ENCODE data around the gene ADGRE3. TPM values are rescaled to one million over a fixed set of nuclear protein-coding genes. Genes with fewer than 3 reads are reported as not detected.

Gene ADGRE3
- total RNA-seq, 1 experiment from 2014 or later, result not detected

- no peaks in the 10 kb centered on the region for H3K36me3 Mint-ChIP-seq (ENCODE audit: insufficient read depth, unreplicated experiment)
- DNase-seq, result no peak
- H3K4me3 Mint-ChIP-seq (ENCODE audit: low read depth, unreplicated experiment), result no peak overlapping the region
- CTCF ChIA-PET, result no interaction called here
- no TSS peak for BruUV-seq (replicated peaks)
- intact Hi-C loops (cut with micrococcal nuclease; ENCODE audit: unreplicated experiment), result no loop called here
- TF ChIP-seq CTCF (IDR thresholded peaks at IDR 0.05; ENCODE audit: unreplicated experiment), result no peak
- H3K9me3 Mint-ChIP-seq (ENCODE audit: low read depth, unreplicated experiment), result no peaks in the 10 kb centered on the region
- H3K27ac Mint-ChIP-seq (ENCODE audit: unreplicated experiment), result no peak overlapping the region
- peaks cover 18% of the 10 kb centered on the region for H3K27me3 Mint-ChIP-seq (ENCODE audit: unreplicated experiment)
- no peaks in the 10 kb centered on the region for H3K4me1 Mint-ChIP-seq (ENCODE audit: low read depth, unreplicated experiment)
Measured at GRCh38 chr19:14655726-14656125, 18.9 kb downstream of the ADGRE3 start.

DNA sequence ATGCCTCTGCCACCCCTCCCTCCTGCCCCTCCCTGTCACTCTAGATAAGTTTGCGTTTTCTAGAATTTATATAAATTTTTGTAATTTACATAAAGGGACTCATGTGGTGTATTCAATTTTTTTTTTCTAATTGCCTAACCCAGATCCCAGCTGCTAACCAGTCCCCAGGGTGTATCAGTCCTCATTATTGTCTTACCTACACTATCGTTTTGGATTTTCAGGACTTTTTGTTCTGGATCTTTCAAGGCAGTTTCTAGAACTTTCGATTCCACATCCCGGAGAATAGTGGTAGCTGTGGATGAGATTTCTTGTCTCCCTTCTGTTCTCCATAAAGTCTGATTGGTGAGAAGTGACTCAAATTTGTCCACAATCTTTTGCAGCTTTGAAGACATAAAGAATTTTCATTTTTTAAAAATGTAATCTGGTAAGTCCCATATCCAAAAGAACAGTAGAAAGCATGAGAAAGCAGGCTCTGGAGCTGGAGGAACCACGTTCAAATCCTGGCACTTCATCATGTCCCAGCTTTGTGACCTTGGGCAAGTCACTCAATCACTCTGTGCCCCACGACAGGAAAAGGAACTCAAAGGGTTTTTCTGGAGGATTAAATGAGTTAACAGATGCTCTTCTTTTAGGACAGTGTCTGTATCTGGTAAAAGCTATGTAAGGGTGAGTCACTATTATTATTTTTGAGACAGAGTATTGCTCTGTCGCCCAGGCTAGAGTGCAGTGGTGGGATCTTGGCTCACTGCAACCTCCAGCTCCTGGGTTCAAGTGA is 19.7 kb downstream of the ADGRE3 start:
- Mint-ChIP-seq H3K27ac (ENCODE audit: unreplicated experiment) (no peak overlapping the region), H3K4me1 (ENCODE audit: low read depth, unreplicated experiment) (no peaks in the 10 kb centered on the region), H3K36me3 (ENCODE audit: insufficient read depth, unreplicated experiment) (no peaks in the 10 kb centered on the region), H3K9me3 (ENCODE audit: low read depth, unreplicated experiment) (no peaks in the 10 kb centered on the region), H3K4me3 (ENCODE audit: low read depth, unreplicated experiment) (no peak overlapping the region), H3K27me3 (ENCODE audit: unreplicated experiment) (peaks cover 19% of the 10 kb centered on the region)
- no peak for TF ChIP-seq CTCF (IDR thresholded peaks at IDR 0.05; ENCODE audit: unreplicated experiment)
- no peak for DNase-seq
- CTCF ChIA-PET, result no interaction called here
- no TSS peak for BruUV-seq (replicated peaks)
- intact Hi-C loops (cut with micrococcal nuclease; ENCODE audit: unreplicated experiment), result no loop called here

- no peak for DNase-seq
- intact Hi-C loops (cut with micrococcal nuclease; ENCODE audit: unreplicated experiment), result no loop called here
- Mint-ChIP-seq H3K27me3 (ENCODE audit: unreplicated experiment) (peaks cover 37% of the 10 kb centered on the region), H3K4me3 (ENCODE audit: low read depth, unreplicated experiment) (no peak overlapping the region), H3K27ac (ENCODE audit: unreplicated experiment) (no peak overlapping the region), H3K36me3 (ENCODE audit: insufficient read depth, unreplicated experiment) (no peaks in the 10 kb centered on the region), H3K9me3 (ENCODE audit: low read depth, unreplicated experiment) (no peaks in the 10 kb centered on the region), H3K4me1 (ENCODE audit: low read depth, unreplicated experiment) (no peaks in the 10 kb centered on the region)
- BruUV-seq (replicated peaks), result no TSS peak
- CTCF ChIA-PET, result no interaction called here
- TF ChIP-seq CTCF (IDR thresholded peaks at IDR 0.05; ENCODE audit: unreplicated experiment), result no peak
Measured at GRCh38 chr19:14650161-14650560, 24.5 kb downstream of the ADGRE3 start.

DNA sequence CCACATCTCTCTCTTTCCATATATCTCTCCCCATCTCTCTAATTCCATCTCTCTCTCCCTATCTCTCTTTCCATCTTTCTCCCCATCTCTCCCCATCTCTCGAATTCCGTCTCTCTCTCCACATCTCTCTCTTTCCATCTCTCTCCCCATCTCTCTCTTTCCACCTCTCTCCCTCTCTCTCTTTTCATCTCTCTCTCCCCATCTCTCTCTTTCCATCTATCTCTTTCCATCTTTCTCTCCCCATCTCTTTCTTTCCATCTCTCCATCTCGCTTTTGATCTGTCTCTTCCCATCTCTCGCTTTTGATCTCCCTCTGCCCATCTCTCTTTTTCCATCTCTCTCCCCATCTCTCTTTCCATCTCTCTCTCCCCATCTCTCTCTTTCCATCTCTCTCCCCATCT is 25.6 kb downstream of the ADGRE3 start:
- DNase-seq, result no peak
- H3K4me3 Mint-ChIP-seq (ENCODE audit: low read depth, unreplicated experiment), result no peak overlapping the region
- BruUV-seq (replicated peaks), result no TSS peak

More for the DNA sequence above, 25.6 kb downstream of the ADGRE3 start:
- no peak for TF ChIP-seq CTCF (IDR thresholded peaks at IDR 0.05; ENCODE audit: unreplicated experiment)
- H3K9me3 Mint-ChIP-seq (ENCODE audit: low read depth, unreplicated experiment), result no peaks in the 10 kb centered on the region
- peaks cover 37% of the 10 kb centered on the region for H3K27me3 Mint-ChIP-seq (ENCODE audit: unreplicated experiment)
- CTCF ChIA-PET, result no interaction called here
- H3K36me3 Mint-ChIP-seq (ENCODE audit: insufficient read depth, unreplicated experiment), result no peaks in the 10 kb centered on the region
- intact Hi-C loops (cut with micrococcal nuclease; ENCODE audit: unreplicated experiment), result no loop called here
- no peak overlapping the region for H3K27ac Mint-ChIP-seq (ENCODE audit: unreplicated experiment)
- H3K4me1 Mint-ChIP-seq (ENCODE audit: low read depth, unreplicated experiment), result no peaks in the 10 kb centered on the region
